TTC549 (cell line): ENCODE data around the gene JAML.

ENCODE experiments used
- FAIRE-seq: peaks from 2 replicates; lab custom pipeline; 2012; peaks lifted over from hg19 to GRCh38; lab: Jason Lieb, UNC

The JAML gene

GRCh38 chr11:118144301-118145268 is 80.2 kb downstream of the JAML start:
- no peak for FAIRE-seq
